H1 (cell line): ENCODE results near the gene PRPF6. TPM values are rescaled to one million over a fixed set of nuclear protein-coding genes. Genes with fewer than 3 reads are reported as not detected.

Source experiments
- polyA plus RNA-seq, 7 experiments: library from polyadenylated mRNA; depleted of rRNA in 3 of 7; stranded (reverse) in 5 of 7; unstranded in 2 of 7; fragments of >200 nt in 5 of 7; fragments of 200-250 nt in 2 of 7; gene quantifications; 1 replicate in 5 of 7; 2 replicates in 1 of 7; 4 replicates in 1 of 7; pipeline versions ENCODE4 v1.2.1 to v1.2.3, GENCODE V29; 2011 to 2013; ENCODE audit warnings: missing spikeins in 2 of 7, mixed read lengths in 2 of 7
- total RNA-seq: library from RNA; stranded (reverse); fragmentation: NEBNext Ultra II Directional; extraction: Animal tissue kit (Norgen Biotek cat#: 25700); gene quantifications from 2 replicates; pipeline ENCODE4 v1.2.1, GENCODE V29; 2021
- TF ChIP-seq, protein P1 (sequence below): fragments of 300-600 bp; sonication (generic); IDR thresholded peaks from 2 replicates; pipeline ENCODE4 v1.7.1; 2012; ENCODE audit warnings: low read length, moderate library complexity, mild to moderate bottlenecking, inconsistent platforms; ENCODE audit not compliant: insufficient replicate concordance

Gene PRPF6
- total and polyA plus RNA-seq, 2 of the 8 experiments (the other 6 are each of a cell fraction or from before 2014, with no cell fraction given): 27.9 to 76.9 TPM

DNA sequence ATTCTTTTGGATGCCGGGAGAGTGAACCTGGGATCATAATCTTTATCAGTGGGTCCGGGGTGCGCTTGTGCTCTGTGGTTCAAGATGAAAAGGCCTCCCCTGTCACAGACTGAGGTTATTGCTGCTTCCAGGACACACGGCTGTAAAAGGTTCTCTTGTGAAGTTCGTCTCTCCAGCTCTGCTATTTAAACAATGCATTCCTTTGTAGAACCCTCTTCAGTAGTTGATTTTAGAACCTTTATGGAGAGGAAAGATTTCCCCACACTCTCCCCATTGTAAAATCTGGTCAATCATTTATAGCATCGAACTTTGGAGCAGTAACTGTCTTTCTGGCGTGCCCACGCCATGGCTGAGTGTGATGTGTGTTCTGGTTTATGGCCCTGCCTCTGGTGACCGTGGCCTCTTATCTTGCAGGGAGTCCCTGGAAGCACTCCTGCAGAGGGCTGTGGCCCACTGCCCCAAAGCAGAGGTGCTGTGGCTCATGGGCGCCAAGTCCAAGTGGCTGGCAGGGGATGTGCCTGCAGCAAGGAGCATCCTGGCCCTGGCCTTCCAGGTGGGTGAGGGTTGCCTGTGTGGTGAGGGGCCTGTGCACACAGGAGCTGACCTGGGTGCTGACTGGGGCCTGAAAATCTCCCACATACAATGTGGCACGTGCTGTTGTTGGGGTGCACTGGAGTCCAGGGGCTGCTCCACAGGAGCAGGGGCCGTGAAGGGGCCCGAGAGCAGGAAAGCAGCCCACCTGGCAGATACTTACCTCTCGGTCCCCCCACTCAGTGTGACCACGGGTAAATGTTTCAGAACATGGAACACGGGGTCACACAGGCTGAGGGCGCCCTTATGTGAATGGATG, 43.4 kb downstream of the PRPF6 start (continued):
- TF ChIP-seq, protein P1, sequence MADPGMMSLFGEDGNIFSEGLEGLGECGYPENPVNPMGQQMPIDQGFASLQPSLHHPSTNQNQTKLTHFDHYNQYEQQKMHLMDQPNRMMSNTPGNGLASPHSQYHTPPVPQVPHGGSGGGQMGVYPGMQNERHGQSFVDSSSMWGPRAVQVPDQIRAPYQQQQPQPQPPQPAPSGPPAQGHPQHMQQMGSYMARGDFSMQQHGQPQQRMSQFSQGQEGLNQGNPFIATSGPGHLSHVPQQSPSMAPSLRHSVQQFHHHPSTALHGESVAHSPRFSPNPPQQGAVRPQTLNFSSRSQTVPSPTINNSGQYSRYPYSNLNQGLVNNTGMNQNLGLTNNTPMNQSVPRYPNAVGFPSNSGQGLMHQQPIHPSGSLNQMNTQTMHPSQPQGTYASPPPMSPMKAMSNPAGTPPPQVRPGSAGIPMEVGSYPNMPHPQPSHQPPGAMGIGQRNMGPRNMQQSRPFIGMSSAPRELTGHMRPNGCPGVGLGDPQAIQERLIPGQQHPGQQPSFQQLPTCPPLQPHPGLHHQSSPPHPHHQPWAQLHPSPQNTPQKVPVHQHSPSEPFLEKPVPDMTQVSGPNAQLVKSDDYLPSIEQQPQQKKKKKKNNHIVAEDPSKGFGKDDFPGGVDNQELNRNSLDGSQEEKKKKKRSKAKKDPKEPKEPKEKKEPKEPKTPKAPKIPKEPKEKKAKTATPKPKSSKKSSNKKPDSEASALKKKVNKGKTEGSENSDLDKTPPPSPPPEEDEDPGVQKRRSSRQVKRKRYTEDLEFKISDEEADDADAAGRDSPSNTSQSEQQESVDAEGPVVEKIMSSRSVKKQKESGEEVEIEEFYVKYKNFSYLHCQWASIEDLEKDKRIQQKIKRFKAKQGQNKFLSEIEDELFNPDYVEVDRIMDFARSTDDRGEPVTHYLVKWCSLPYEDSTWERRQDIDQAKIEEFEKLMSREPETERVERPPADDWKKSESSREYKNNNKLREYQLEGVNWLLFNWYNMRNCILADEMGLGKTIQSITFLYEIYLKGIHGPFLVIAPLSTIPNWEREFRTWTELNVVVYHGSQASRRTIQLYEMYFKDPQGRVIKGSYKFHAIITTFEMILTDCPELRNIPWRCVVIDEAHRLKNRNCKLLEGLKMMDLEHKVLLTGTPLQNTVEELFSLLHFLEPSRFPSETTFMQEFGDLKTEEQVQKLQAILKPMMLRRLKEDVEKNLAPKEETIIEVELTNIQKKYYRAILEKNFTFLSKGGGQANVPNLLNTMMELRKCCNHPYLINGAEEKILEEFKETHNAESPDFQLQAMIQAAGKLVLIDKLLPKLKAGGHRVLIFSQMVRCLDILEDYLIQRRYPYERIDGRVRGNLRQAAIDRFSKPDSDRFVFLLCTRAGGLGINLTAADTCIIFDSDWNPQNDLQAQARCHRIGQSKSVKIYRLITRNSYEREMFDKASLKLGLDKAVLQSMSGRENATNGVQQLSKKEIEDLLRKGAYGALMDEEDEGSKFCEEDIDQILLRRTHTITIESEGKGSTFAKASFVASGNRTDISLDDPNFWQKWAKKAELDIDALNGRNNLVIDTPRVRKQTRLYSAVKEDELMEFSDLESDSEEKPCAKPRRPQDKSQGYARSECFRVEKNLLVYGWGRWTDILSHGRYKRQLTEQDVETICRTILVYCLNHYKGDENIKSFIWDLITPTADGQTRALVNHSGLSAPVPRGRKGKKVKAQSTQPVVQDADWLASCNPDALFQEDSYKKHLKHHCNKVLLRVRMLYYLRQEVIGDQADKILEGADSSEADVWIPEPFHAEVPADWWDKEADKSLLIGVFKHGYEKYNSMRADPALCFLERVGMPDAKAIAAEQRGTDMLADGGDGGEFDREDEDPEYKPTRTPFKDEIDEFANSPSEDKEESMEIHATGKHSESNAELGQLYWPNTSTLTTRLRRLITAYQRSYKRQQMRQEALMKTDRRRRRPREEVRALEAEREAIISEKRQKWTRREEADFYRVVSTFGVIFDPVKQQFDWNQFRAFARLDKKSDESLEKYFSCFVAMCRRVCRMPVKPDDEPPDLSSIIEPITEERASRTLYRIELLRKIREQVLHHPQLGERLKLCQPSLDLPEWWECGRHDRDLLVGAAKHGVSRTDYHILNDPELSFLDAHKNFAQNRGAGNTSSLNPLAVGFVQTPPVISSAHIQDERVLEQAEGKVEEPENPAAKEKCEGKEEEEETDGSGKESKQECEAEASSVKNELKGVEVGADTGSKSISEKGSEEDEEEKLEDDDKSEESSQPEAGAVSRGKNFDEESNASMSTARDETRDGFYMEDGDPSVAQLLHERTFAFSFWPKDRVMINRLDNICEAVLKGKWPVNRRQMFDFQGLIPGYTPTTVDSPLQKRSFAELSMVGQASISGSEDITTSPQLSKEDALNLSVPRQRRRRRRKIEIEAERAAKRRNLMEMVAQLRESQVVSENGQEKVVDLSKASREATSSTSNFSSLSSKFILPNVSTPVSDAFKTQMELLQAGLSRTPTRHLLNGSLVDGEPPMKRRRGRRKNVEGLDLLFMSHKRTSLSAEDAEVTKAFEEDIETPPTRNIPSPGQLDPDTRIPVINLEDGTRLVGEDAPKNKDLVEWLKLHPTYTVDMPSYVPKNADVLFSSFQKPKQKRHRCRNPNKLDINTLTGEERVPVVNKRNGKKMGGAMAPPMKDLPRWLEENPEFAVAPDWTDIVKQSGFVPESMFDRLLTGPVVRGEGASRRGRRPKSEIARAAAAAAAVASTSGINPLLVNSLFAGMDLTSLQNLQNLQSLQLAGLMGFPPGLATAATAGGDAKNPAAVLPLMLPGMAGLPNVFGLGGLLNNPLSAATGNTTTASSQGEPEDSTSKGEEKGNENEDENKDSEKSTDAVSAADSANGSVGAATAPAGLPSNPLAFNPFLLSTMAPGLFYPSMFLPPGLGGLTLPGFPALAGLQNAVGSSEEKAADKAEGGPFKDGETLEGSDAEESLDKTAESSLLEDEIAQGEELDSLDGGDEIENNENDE: no peak
